ENCODE data around the gene AIPL1.

DNA sequence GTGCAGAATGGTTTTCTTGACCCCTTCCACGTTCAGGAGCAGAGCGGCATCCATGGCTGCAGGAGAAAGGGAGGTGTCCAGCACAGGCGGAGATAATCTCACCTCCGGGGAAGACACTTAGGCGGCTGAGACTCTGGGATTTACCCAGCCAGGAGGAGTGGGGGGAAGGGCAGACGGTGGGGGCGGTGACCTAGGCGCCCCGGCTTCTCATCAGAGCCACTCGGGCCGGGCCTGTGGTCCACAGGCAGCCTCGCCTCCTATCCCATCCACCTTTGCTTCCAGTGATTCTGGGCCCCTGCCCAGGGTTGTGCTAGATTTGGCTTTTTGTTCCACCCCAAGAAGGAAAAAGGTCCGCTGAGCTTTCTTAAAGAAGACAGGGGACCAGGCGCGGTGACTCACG lies at the start of gene AIPL1:
- TF ChIP-seq POLR2A (IDR thresholded peaks at IDR 0.05) (no peak), POLR2AphosphoS5 (IDR thresholded peaks at IDR 0.05) (no peak)
- TF ChIP-seq, protein P1, sequence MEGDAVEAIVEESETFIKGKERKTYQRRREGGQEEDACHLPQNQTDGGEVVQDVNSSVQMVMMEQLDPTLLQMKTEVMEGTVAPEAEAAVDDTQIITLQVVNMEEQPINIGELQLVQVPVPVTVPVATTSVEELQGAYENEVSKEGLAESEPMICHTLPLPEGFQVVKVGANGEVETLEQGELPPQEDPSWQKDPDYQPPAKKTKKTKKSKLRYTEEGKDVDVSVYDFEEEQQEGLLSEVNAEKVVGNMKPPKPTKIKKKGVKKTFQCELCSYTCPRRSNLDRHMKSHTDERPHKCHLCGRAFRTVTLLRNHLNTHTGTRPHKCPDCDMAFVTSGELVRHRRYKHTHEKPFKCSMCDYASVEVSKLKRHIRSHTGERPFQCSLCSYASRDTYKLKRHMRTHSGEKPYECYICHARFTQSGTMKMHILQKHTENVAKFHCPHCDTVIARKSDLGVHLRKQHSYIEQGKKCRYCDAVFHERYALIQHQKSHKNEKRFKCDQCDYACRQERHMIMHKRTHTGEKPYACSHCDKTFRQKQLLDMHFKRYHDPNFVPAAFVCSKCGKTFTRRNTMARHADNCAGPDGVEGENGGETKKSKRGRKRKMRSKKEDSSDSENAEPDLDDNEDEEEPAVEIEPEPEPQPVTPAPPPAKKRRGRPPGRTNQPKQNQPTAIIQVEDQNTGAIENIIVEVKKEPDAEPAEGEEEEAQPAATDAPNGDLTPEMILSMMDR (IDR thresholded peaks at IDR 0.05), result no peak

All from upper lobe of left lung (tissue), 4 donors.